SU-DHL-6 (cell line): ENCODE results near the gene COL27A1.

ENCODE experiments used
- H2AFZ ChIP-seq: fragments of 200-600 bp; sonication (generic); 2 replicates; pipeline ENCODE4 v1.6.1; 2014; ENCODE audit warnings: low read depth, mild to moderate bottlenecking, moderate library complexity, mixed read lengths, antibody characterized with exemption, low read length; ENCODE audit not compliant: severe bottlenecking
- H3F3A ChIP-seq: fragments of 200-600 bp; shearing (Covaris generic); 2 replicates; pipeline ENCODE4 v1.6.0; 2016; ENCODE audit warnings: antibody characterized with exemption, mild to moderate bottlenecking; ENCODE audit not compliant: insufficient read depth
- H3K27ac ChIP-seq: fragments of 200-600 bp; sonication (generic); 2 replicates; pipeline ENCODE4 v1.5.1; 2016; ENCODE audit warnings: low read depth, mild to moderate bottlenecking, low read length, moderate library complexity, mixed read lengths
- H3K27me3 ChIP-seq: fragments of 200-600 bp; sonication (generic), shearing (Covaris generic); 2 replicates; pipeline ENCODE4 v1.6.0; 2014; ENCODE audit warnings: mild to moderate bottlenecking, low read length
- H3K36me3 ChIP-seq: fragments of 200-600 bp; sonication (generic); 2 replicates; pipeline ENCODE4 v1.6.1; 2014; ENCODE audit warnings: mild to moderate bottlenecking, low read length, mixed read lengths
- H3K4me2 ChIP-seq: fragments of 300-600, 200-600 bp; shearing (Covaris generic), sonication (generic); 2 replicates; pipeline ENCODE4 v1.6.0; 2014; ENCODE audit warnings: low read length, low read depth, mild to moderate bottlenecking; ENCODE audit not compliant: poor library complexity, severe bottlenecking
- H3K4me3 ChIP-seq: fragments of 200-600 bp; sonication (generic); 2 replicates; pipeline ENCODE4 v1.5.1; 2014; ENCODE audit warnings: antibody characterized with exemption, low read length, mild to moderate bottlenecking, mixed read lengths; ENCODE audit not compliant: insufficient read depth, poor library complexity, severe bottlenecking
- H3K79me2 ChIP-seq: fragments of 200-600 bp; sonication (generic); 2 replicates; pipeline ENCODE4 v1.6.1; 2014; ENCODE audit warnings: mild to moderate bottlenecking, low read length, moderate library complexity; ENCODE audit not compliant: insufficient read depth
- H3K9ac ChIP-seq: fragments of 200-600 bp; sonication (generic); 2 replicates; pipeline ENCODE4 v1.7.0; 2014; ENCODE audit warnings: mild to moderate bottlenecking, low read length
- H3K9me2 ChIP-seq: fragments of 200-600 bp; sonication (generic); replicated peaks from 2 replicates; pipeline ENCODE4 v1.6.1; 2014; ENCODE audit warnings: low read length; ENCODE audit not compliant: insufficient read depth
- H3K9me3 ChIP-seq: fragments of 200-600 bp; sonication (generic); 2 replicates; pipeline ENCODE4 v1.6.1; 2014; ENCODE audit warnings: low read length, mixed read lengths; ENCODE audit not compliant: insufficient read depth
- H4K20me1 ChIP-seq: fragments of 200-600 bp; sonication (generic); 2 replicates; pipeline ENCODE4 v1.6.1; 2014; ENCODE audit warnings: low read depth, mild to moderate bottlenecking, antibody characterized with exemption, low read length, moderate library complexity, mixed read lengths
- CTCF ChIP-seq: fragments of 200-600 bp; sonication (generic); IDR thresholded peaks from one replicate; pipeline ENCODE4 v1.5.1; 2017; ENCODE audit warnings: antibody characterized with exemption, mild to moderate bottlenecking, low read length, moderate library complexity; ENCODE audit not compliant: insufficient read depth, poor library complexity, severe bottlenecking
- EZH2phosphoT487 ChIP-seq: fragments of 200-600 bp; sonication (generic), shearing (Covaris generic); conservative IDR thresholded peaks from 2 replicates; pipeline ENCODE4 v1.6.1; 2018; ENCODE audit warnings: mild to moderate bottlenecking, antibody characterized with exemption, low read length, moderate library complexity, mixed read lengths

COL27A1 gene

DNA sequence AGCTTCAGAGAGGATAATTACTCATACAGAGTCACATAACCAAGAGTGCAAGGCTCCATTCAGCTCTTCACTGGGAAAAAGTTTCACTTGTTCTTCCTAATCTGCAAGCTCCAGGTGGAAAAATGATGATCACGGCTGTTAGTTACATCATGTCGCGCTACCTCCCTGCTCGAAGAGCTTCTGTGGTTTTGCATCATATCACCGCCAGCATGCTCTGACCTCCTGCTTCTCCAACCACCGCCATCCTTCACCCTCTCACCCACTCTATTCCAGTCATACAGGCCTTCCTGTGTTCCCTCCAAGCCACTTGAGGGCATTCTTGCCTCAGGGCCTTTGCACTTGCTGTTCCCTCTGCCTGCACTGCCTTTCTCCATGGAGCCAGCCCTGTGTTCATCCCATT, 47.1 kb downstream of the COL27A1 start:
- no peaks in the 10 kb centered on the region for H3K79me2 ChIP-seq
- H3K9me3 ChIP-seq = no peaks in the 10 kb centered on the region
- H3K4me3 ChIP-seq = no peak overlapping the region
- no peak overlapping the region for H3K27ac ChIP-seq
- no peak overlapping the region for H3K4me2 ChIP-seq
- H4K20me1 ChIP-seq = no peaks in the 10 kb centered on the region
- no peak overlapping the region for H3K9ac ChIP-seq
- H3K27me3 ChIP-seq = no peaks in the 10 kb centered on the region
- H3K36me3 ChIP-seq = no peaks in the 10 kb centered on the region
- H3K9me2 ChIP-seq = no peaks in the 10 kb centered on the region
- H3F3A ChIP-seq = no peaks in the 10 kb centered on the region
- TF ChIP-seq EZH2phosphoT487 (no peak), CTCF (no peak)
- no peak overlapping the region for H2AFZ ChIP-seq

DNA sequence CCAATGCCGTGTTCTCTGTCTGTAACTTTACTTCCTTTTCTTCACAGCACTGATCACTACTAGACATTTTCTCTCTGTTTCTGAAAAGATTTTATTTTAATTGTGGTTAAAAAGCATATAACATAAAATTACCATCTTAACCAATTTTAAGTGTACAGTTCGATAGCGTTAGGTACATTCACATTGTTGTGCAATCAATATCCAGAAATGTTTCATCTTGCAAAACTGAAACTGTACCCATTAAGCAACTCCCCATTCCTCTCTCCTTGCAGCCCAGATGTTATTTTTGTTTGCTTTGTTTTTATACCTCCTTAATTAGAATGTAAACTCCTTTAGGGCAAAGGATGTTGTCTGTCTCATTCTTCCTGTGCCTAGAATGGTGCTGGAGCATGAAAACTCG, 47.5 kb downstream of the COL27A1 start:
- H3K79me2 ChIP-seq = no peaks in the 10 kb centered on the region
- no peaks in the 10 kb centered on the region for H3K9me2 ChIP-seq
- no peaks in the 10 kb centered on the region for H3K9me3 ChIP-seq
- no peaks in the 10 kb centered on the region for H3K27me3 ChIP-seq
- no peak overlapping the region for H3K4me2 ChIP-seq
- no peak overlapping the region for H3K27ac ChIP-seq
- H3K36me3 ChIP-seq = no peaks in the 10 kb centered on the region
- H4K20me1 ChIP-seq = no peaks in the 10 kb centered on the region
- H3K4me3 ChIP-seq = no peak overlapping the region
- no peak overlapping the region for H2AFZ ChIP-seq
- no peak for TF ChIP-seq CTCF
- no peak for TF ChIP-seq EZH2phosphoT487
- no peak overlapping the region for H3K9ac ChIP-seq
- H3F3A ChIP-seq = no peaks in the 10 kb centered on the region

DNA sequence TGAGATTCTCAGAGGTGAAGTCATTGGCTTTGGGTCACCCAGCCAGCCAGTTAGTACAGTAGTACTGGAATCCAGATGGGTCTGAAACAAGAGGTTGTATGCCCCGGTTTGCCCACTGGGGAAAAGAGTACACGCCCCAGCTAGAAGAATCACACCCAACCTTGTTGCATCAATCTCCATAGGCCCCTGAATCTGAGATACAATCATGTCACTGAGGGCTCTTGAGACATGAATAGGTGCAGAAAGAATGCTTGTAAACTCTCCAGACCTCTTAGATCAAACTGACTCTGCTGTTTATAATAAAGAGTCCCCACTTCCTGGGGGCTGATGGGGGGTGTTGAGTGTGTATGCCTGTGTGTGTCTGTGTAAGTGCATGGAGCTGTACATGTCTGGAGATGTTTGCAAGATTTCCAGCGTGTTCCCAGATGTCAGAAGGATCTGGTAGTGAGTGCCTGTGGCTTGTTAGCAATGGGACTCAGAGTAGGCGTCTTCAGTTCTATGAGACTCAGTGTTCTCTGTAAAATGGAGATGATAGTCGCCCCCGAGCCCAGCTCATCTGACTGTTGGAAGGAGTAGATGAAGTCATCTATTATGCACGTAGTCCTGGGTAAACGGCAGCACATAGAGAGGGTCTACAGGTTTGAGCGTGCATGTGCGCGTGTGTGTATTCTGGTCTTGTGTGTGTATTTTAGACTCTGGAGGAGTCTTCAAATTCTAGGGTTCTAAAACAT, 48.2 kb downstream of the COL27A1 start:
- Histone ChIP-seq H3K36me3 (no peaks in the 10 kb centered on the region), H3K79me2 (no peaks in the 10 kb centered on the region), H3F3A (no peaks in the 10 kb centered on the region), H2AFZ (no peak overlapping the region), H3K27ac (no peak overlapping the region), H3K9ac (no peak overlapping the region), H3K27me3 (no peaks in the 10 kb centered on the region), H3K4me2 (no peak overlapping the region), H4K20me1 (no peaks in the 10 kb centered on the region), H3K4me3 (no peak overlapping the region), H3K9me3 (no peaks in the 10 kb centered on the region), H3K9me2 (no peaks in the 10 kb centered on the region)
- TF ChIP-seq CTCF = no peak
- TF ChIP-seq EZH2phosphoT487 = no peak
